Measurements from ENCODE around the gene ERO1B.

DNA sequence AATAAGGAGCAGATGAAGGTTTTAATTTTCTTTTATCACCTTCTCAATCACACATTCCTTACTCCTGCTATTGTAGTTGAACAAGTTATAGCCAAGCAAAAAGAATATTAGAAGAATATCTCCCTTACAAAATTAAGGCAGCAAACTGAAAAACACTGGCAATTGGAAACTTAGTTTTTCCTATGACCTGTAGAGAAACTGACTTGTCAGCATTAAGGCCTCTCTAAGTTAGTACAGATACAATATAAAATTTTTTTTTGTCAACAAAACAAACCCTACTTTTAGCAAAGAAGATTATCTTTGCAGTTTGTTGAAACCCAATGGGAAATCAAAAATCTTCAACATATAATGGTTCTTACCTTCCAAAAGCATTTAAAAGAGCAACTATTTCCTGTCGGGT lies 61.3 kb downstream of the ERO1B start:
- no peak for TF ChIP-seq POLR2A (IDR thresholded peaks at IDR 0.05)
- TF ChIP-seq, protein P1, sequence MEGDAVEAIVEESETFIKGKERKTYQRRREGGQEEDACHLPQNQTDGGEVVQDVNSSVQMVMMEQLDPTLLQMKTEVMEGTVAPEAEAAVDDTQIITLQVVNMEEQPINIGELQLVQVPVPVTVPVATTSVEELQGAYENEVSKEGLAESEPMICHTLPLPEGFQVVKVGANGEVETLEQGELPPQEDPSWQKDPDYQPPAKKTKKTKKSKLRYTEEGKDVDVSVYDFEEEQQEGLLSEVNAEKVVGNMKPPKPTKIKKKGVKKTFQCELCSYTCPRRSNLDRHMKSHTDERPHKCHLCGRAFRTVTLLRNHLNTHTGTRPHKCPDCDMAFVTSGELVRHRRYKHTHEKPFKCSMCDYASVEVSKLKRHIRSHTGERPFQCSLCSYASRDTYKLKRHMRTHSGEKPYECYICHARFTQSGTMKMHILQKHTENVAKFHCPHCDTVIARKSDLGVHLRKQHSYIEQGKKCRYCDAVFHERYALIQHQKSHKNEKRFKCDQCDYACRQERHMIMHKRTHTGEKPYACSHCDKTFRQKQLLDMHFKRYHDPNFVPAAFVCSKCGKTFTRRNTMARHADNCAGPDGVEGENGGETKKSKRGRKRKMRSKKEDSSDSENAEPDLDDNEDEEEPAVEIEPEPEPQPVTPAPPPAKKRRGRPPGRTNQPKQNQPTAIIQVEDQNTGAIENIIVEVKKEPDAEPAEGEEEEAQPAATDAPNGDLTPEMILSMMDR (IDR thresholded peaks at IDR 0.05), result no peak
